ENCODE results near the gene LRRN4. TPM values are rescaled to one million over a fixed set of nuclear protein-coding genes. Genes with fewer than 3 reads are reported as not detected.

Gene LRRN4
- total RNA-seq, 1 donor from 2014 or later, result 19.4 TPM

Other genes with a start within 250 kb of the LRRN4 start
- gene CHGB, start 142.6 kb downstream of the LRRN4 start, total RNA-seq, result 0.78 TPM in 1 of 2 replicates, not detected in the other
- gene TRMT6, start 103.5 kb downstream of the LRRN4 start, total RNA-seq, result 6.1 and 8.0 TPM in 2 replicates
- gene MCM8, start 103.4 kb downstream of the LRRN4 start, total RNA-seq, result 4.6 and 4.7 TPM in 2 replicates
- 21.6 and 25.3 TPM in 2 replicates for gene CRLS1, start 47.9 kb downstream of the LRRN4 start, total RNA-seq
- 1.2 and 3.9 TPM in 2 replicates for gene FERMT1, start 69.0 kb upstream of the LRRN4 start, total RNA-seq

All from glomerular endothelial cell (primary cell).